SK-N-SH treated with all-trans-retinoic acid at 6 μM for 48 hours (cell line): ENCODE results near the gene ANLN.

ENCODE experiments used
- ARNTL ChIP-seq: fragments of 450-650 bp; formaldehyde crosslinking; IDR thresholded peaks from 2 replicates; pipeline ENCODE4 v1.5.0; 2020; ENCODE audit warnings: low read depth, mild to moderate bottlenecking, moderate library complexity, borderline replicate concordance
- CSDC2 ChIP-seq: fragments of 250-450 bp; sonication (Bioruptor Pico); IDR thresholded peaks from 2 replicates; pipeline ENCODE4 v1.5.0; 2020; ENCODE audit warnings: mild to moderate bottlenecking, moderate library complexity
- ISL1 ChIP-seq: fragments of 250-450 bp; sonication (Bioruptor Pico); IDR thresholded peaks from 2 replicates; pipeline ENCODE4 v2.1.2; 2022; ENCODE audit warnings: mild to moderate bottlenecking, moderate library complexity
- OSR1 ChIP-seq: fragments of 250-450 bp; sonication (Bioruptor Pico); IDR thresholded peaks from 2 replicates; pipeline ENCODE4 v1.8.0; 2022; ENCODE audit warnings: moderate library complexity, mild to moderate bottlenecking, inconsistent platforms
- RARB ChIP-seq: fragments of 250-450 bp; sonication (Bioruptor Pico); IDR thresholded peaks from 2 replicates; pipeline ENCODE4 v1.8.0; 2021; ENCODE audit warnings: mild to moderate bottlenecking, moderate library complexity
- TCF4 ChIP-seq: fragments of 250-450 bp; sonication (Bioruptor Pico); IDR thresholded peaks from 2 replicates; pipeline ENCODE4 v1.8.0; 2021; ENCODE audit warnings: mild to moderate bottlenecking, moderate library complexity, borderline replicate concordance
- TOX ChIP-seq: fragments of 250-450 bp; sonication (Bioruptor Pico); IDR thresholded peaks from 2 replicates; pipeline ENCODE4 v1.8.0; 2021; ENCODE audit warnings: mild to moderate bottlenecking, moderate library complexity, borderline replicate concordance
- ZFP3 ChIP-seq: fragments of 250-450 bp; sonication (Bioruptor Pico); IDR thresholded peaks from 2 replicates; pipeline ENCODE4 v1.5.0; 2020; ENCODE audit warnings: mild to moderate bottlenecking, moderate library complexity
- ZFP30 ChIP-seq: fragments of 450-650 bp; formaldehyde crosslinking; IDR thresholded peaks from 2 replicates; pipeline ENCODE4 v1.5.0; 2022; ENCODE audit warnings: mild to moderate bottlenecking, moderate library complexity
- ZNF70 ChIP-seq: fragments of 450-650 bp; formaldehyde crosslinking; IDR thresholded peaks from 2 replicates; pipeline ENCODE4 v1.5.0; 2020; ENCODE audit warnings: mild to moderate bottlenecking, moderate library complexity
- TF ChIP-seq, protein P1 (sequence below): fragments of 250-450 bp; sonication (Bioruptor Pico); IDR thresholded peaks from 2 replicates; pipeline ENCODE4 v1.5.1; 2020; ENCODE audit warnings: low read depth, mild to moderate bottlenecking, moderate library complexity
- TF ChIP-seq, protein P2 (sequence below): fragments of 250-450 bp; sonication (Bioruptor Pico); IDR thresholded peaks from 2 replicates; pipeline ENCODE4 v1.8.0; 2020; ENCODE audit warnings: mild to moderate bottlenecking, moderate library complexity, borderline replicate concordance
- TF ChIP-seq, protein P3 (sequence below): fragments of 250-450 bp; sonication (Bioruptor Pico); IDR thresholded peaks from 2 replicates; pipeline ENCODE4 v1.8.0; 2021; ENCODE audit warnings: low read depth, mild to moderate bottlenecking, moderate library complexity, borderline replicate concordance

DNA sequence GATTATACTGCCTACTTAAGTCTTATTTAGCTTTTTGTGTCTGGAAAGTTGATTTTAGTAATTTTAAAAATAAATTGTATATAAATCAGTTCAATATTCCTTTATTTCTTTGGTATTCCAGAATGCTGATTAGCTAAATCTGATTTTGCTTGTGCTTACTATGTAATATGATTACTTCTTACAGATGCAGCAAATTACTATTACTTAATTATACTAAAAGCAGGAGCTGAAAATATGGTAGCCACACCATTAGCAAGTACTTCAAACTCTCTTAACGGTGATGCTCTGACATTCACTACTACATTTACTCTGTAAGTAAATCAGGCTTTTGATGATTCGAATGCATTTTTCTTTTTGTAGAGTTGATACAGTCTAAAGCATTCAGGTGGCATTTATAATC lies 34.0 kb downstream of the ANLN start:
- TF ChIP-seq ZFP30 (CRISPR knock-in tag) (no peak), TOX (CRISPR knock-in tag) (no peak), OSR1 (no peak), TCF4 (peak; percentile 84; the same call in 1 of the 2 replicates), ARNTL (CRISPR knock-in tag) (no peak), RARB (CRISPR knock-in tag) (no peak), ZFP3 (CRISPR knock-in tag) (no peak), ZNF70 (no peak), CSDC2 (CRISPR knock-in tag) (no peak), ISL1 (peak; percentile 75)
- TF ChIP-seq, protein P1, sequence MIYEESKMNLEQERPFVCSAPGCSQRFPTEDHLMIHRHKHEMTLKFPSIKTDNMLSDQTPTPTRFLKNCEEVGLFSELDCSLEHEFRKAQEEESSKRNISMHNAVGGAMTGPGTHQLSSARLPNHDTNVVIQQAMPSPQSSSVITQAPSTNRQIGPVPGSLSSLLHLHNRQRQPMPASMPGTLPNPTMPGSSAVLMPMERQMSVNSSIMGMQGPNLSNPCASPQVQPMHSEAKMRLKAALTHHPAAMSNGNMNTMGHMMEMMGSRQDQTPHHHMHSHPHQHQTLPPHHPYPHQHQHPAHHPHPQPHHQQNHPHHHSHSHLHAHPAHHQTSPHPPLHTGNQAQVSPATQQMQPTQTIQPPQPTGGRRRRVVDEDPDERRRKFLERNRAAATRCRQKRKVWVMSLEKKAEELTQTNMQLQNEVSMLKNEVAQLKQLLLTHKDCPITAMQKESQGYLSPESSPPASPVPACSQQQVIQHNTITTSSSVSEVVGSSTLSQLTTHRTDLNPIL, result no peak
- TF ChIP-seq, protein P2, sequence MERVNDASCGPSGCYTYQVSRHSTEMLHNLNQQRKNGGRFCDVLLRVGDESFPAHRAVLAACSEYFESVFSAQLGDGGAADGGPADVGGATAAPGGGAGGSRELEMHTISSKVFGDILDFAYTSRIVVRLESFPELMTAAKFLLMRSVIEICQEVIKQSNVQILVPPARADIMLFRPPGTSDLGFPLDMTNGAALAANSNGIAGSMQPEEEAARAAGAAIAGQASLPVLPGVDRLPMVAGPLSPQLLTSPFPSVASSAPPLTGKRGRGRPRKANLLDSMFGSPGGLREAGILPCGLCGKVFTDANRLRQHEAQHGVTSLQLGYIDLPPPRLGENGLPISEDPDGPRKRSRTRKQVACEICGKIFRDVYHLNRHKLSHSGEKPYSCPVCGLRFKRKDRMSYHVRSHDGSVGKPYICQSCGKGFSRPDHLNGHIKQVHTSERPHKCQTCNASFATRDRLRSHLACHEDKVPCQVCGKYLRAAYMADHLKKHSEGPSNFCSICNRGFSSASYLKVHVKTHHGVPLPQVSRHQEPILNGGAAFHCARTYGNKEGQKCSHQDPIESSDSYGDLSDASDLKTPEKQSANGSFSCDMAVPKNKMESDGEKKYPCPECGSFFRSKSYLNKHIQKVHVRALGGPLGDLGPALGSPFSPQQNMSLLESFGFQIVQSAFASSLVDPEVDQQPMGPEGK (CRISPR knock-in tag), result no peak
- TF ChIP-seq, protein P3, sequence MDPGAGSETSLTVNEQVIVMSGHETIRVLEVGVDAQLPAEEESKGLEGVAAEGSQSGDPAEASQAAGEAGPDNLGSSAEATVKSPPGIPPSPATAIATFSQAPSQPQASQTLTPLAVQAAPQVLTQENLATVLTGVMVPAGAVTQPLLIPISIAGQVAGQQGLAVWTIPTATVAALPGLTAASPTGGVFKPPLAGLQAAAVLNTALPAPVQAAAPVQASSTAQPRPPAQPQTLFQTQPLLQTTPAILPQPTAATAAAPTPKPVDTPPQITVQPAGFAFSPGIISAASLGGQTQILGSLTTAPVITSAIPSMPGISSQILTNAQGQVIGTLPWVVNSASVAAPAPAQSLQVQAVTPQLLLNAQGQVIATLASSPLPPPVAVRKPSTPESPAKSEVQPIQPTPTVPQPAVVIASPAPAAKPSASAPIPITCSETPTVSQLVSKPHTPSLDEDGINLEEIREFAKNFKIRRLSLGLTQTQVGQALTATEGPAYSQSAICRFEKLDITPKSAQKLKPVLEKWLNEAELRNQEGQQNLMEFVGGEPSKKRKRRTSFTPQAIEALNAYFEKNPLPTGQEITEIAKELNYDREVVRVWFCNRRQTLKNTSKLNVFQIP (CRISPR knock-in tag), result no peak
